Measurements from ENCODE around the gene FGGY.
"Not testable (repeated sequence)": the region's sequence is repeated elsewhere in the genome, so short reads cannot be mapped to it uniquely, and the experiment has no call there.

The FGGY gene

GRCh38 chr1:59645893-59646292 is 349.0 kb downstream of the FGGY start:
- no peak for DNase-seq (ENCODE audit: low read depth)

GRCh38 chr1:59653142-59653958 is 356.5 kb downstream of the FGGY start:
- not testable (repeated sequence) for DNase-seq (ENCODE audit: low read depth)

GRCh38 chr1:59653968-59654367 is 357.1 kb downstream of the FGGY start:
- no peak for DNase-seq (ENCODE audit: low read depth)

- DNase-seq (ENCODE audit: low read depth): no peak
Observed at GRCh38 chr1:59657873-59658465, 361.1 kb downstream of the FGGY start.

GRCh38 chr1:59664166-59664565 is 367.3 kb downstream of the FGGY start:
- no peak for DNase-seq (ENCODE audit: low read depth)

- no peak for DNase-seq (ENCODE audit: low read depth)
Observed at GRCh38 chr1:59666106-59666505, 369.2 kb downstream of the FGGY start.

GRCh38 chr1:59667020-59667419 is 370.1 kb downstream of the FGGY start:
- no peak for DNase-seq (ENCODE audit: low read depth)

- no peak for DNase-seq (ENCODE audit: low read depth)
Observed at GRCh38 chr1:59669752-59670312, 372.9 kb downstream of the FGGY start.

- DNase-seq (ENCODE audit: low read depth): no peak
Observed at GRCh38 chr1:59670662-59671061, 373.8 kb downstream of the FGGY start.

- no peak for DNase-seq (ENCODE audit: low read depth)
Observed at GRCh38 chr1:59671066-59671952, 374.4 kb downstream of the FGGY start.

GRCh38 chr1:59671953-59672305 is 375.0 kb downstream of the FGGY start:
- no peak for DNase-seq (ENCODE audit: low read depth)

- no peak for DNase-seq (ENCODE audit: low read depth)
Observed at GRCh38 chr1:59672851-59673572, 376.1 kb downstream of the FGGY start.

- DNase-seq (ENCODE audit: low read depth): no peak
Observed at GRCh38 chr1:59673573-59674450, 376.9 kb downstream of the FGGY start.

GRCh38 chr1:59674595-59674994 is 377.7 kb downstream of the FGGY start:
- no peak for DNase-seq (ENCODE audit: low read depth)

GRCh38 chr1:59675936-59676335 is 379.0 kb downstream of the FGGY start:
- no peak for DNase-seq (ENCODE audit: low read depth)

GRCh38 chr1:59678040-59678439 is 381.1 kb downstream of the FGGY start:
- no peak for DNase-seq (ENCODE audit: low read depth)

- no peak for DNase-seq (ENCODE audit: low read depth)
Observed at GRCh38 chr1:59678493-59679228, 381.8 kb downstream of the FGGY start.

GRCh38 chr1:59680044-59680443 is 383.1 kb downstream of the FGGY start:
- no peak for DNase-seq (ENCODE audit: low read depth)

GRCh38 chr1:59682396-59683080 is 385.6 kb downstream of the FGGY start:
- no peak for DNase-seq (ENCODE audit: low read depth)

All from activated T-cell treated with anti-CD3 and anti-CD28 coated beads for 1 hour (primary cell).